GM18861 (cell line): ENCODE measurements around the gene STAT5A.
A peak's percentile ranks its signal among the peaks of the same experiment; 100 is the strongest.

Source experiments
- ATAC-seq: cut with Tn5 transposase; IDR thresholded peaks from one replicate; pipeline ENCODE4 v1.9.1; 2021; ENCODE audit not compliant: unreplicated experiment

STAT5A gene

GRCh38 chr17:42266918-42267766, 21.2 kb upstream of the STAT5A start:
- no peak for ATAC-seq

- ATAC-seq, result no peak
Measured at GRCh38 chr17:42268236-42268635, 20.1 kb upstream of the STAT5A start.

GRCh38 chr17:42270170-42270535, 18.1 kb upstream of the STAT5A start:
- ATAC-seq, result no peak

- no peak for ATAC-seq
Measured at GRCh38 chr17:42270596-42270995, 17.7 kb upstream of the STAT5A start.

- ATAC-seq, result no peak
Measured at GRCh38 chr17:42271006-42271778, 17.1 kb upstream of the STAT5A start.

GRCh38 chr17:42271779-42272035, 16.6 kb upstream of the STAT5A start:
- no peak for ATAC-seq

- ATAC-seq, result no peak
Measured at GRCh38 chr17:42272162-42272907, 16.0 kb upstream of the STAT5A start.

GRCh38 chr17:42273474-42274252, 14.6 kb upstream of the STAT5A start:
- no peak for ATAC-seq

- no peak for ATAC-seq
Measured at GRCh38 chr17:42274253-42274542, 14.1 kb upstream of the STAT5A start.

GRCh38 chr17:42274812-42275526, 13.3 kb upstream of the STAT5A start:
- no peak for ATAC-seq

GRCh38 chr17:42275527-42276358, 12.6 kb upstream of the STAT5A start:
- ATAC-seq, result peak; percentile 23

GRCh38 chr17:42276359-42276608, 12.0 kb upstream of the STAT5A start, which contains the start of gene STAT5B:
TSS of gene STAT5B (minus strand) at chr17:42276391. CDS start at chr17:42232127, 44,264 bp downstream.
- peak; percentile 48 for ATAC-seq

- ATAC-seq, result no peak
Measured at GRCh38 chr17:42276609-42277341, 11.5 kb upstream of the STAT5A start.

- ATAC-seq, result no peak
Measured at GRCh38 chr17:42277342-42277712, 11.0 kb upstream of the STAT5A start.

- ATAC-seq, result no peak
Measured at GRCh38 chr17:42279776-42280630, 8.3 kb upstream of the STAT5A start.

- no peak for ATAC-seq
Measured at GRCh38 chr17:42281571-42282096, 6.7 kb upstream of the STAT5A start.

- no peak for ATAC-seq
Measured at GRCh38 chr17:42282478-42283080, 5.7 kb upstream of the STAT5A start.
